ENCODE results near the gene SIRPD.
"Not testable (repeated sequence)": the region's sequence is repeated elsewhere in the genome, so short reads cannot be mapped to it uniquely, and the experiment has no call there.

DNA sequence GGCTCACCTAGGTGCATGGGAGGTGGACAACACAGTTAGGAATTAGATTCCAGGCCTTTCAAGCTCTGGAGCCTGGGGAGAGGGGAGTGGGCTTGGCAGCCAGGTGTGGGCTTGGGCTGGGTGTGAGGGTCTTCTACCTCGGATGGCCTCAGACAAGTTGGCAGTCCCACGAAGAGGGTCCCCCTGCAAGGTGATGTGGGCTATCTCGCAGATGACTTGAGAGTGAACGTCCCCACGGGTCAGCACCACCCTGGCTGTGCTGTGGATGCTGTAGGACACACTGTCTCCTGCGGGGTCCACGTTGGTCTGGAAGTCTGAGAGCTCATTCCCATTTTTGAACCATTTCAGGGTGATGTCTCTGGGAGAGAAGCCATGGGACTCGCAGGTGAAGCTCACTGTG, 14.1 kb upstream of the SIRPD start:
- TF ChIP-seq, protein P1, sequence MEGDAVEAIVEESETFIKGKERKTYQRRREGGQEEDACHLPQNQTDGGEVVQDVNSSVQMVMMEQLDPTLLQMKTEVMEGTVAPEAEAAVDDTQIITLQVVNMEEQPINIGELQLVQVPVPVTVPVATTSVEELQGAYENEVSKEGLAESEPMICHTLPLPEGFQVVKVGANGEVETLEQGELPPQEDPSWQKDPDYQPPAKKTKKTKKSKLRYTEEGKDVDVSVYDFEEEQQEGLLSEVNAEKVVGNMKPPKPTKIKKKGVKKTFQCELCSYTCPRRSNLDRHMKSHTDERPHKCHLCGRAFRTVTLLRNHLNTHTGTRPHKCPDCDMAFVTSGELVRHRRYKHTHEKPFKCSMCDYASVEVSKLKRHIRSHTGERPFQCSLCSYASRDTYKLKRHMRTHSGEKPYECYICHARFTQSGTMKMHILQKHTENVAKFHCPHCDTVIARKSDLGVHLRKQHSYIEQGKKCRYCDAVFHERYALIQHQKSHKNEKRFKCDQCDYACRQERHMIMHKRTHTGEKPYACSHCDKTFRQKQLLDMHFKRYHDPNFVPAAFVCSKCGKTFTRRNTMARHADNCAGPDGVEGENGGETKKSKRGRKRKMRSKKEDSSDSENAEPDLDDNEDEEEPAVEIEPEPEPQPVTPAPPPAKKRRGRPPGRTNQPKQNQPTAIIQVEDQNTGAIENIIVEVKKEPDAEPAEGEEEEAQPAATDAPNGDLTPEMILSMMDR (conservative IDR thresholded peaks at IDR 0.05; ENCODE audit: low read length): not testable (repeated sequence)
- not testable (repeated sequence) for TF ChIP-seq EZH2phosphoT487 (IDR thresholded peaks at IDR 0.05; ENCODE audit: borderline replicate concordance, low read depth, low read length)
